KOPT-K1 (cell line): ENCODE measurements around the gene CDK2.
A peak's percentile ranks its signal among the peaks of the same experiment; 100 is the strongest.
"Not testable (repeated sequence)": the region's sequence is repeated elsewhere in the genome, so short reads cannot be mapped to it uniquely, and the experiment has no call there.

Experiments used
- H3K27ac ChIP-seq: fragments of 200-600 bp; sonication (generic); 2 replicates; pipeline ENCODE4 v1.5.1; 2016; ENCODE audit warnings: antibody characterized with exemption, mild to moderate bottlenecking, low read depth, low read length; ENCODE audit not compliant: poor library complexity, severe bottlenecking
- H3K36me3 ChIP-seq: fragments of 200-600 bp; sonication (generic); 2 replicates; pipeline ENCODE4 v1.5.1; 2017; ENCODE audit warnings: antibody characterized with exemption, mild to moderate bottlenecking, low read length, moderate library complexity; ENCODE audit not compliant: insufficient read depth
- H3K9me3 ChIP-seq: fragments of 200-600 bp; sonication (generic); 2 replicates; pipeline ENCODE4 v1.5.1; 2017; ENCODE audit warnings: antibody characterized with exemption, low read length, mild to moderate bottlenecking; ENCODE audit not compliant: insufficient read depth, poor library complexity, severe bottlenecking

The CDK2 gene

DNA sequence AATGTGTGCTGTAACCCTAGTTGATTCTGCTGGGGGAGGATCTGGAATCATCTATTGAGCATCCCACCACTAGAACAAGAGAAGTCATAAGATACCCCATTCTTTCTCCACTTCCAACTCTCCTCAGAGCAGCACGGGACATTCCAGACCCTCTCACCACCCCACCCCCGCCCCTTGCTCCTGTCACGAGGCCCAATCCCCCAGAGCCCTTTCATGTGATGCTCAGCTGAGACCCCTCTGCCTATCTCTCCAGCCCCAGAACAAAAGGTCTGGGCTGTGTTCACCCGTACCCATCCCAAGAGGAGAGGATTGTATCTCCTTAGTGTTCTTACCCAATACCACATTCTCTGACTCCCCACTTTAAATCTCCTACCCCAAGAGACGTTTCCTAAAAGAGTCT lies 1.4 kb upstream of the CDK2 start:
- no peaks in the 10 kb centered on the region for H3K9me3 ChIP-seq
- peaks cover 26% of the 10 kb centered on the region for H3K36me3 ChIP-seq
- H3K27ac ChIP-seq = no peak overlapping the region

DNA sequence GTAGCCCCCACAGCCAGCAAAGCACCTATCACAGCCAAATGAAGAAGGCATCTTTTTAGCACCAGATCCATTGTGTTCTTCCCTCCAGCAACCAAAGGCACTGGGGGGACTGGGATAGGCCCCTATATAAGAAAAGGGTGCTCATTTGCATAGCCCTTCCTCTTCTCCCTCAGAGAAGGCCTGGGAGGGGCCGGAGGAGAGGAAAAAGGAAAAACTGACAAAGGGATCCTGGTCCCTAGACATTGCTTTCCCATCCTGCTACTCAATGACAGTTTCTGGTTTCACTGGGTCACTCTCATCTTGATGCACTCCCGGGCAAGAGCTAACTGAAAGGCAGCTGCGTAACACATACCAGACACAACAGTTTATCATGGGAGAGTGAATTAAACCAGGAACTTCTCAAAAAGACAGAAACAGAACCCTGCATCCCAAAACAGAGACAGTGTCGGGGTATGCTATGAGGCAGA lies 656 bp upstream of the CDK2 start, which contains the start of gene PMEL:
TSS of gene PMEL (minus strand) at position 102 of the 467 bp plus-strand sequence. CDS start at position 71, 31 bp downstream.
- Histone ChIP-seq H3K36me3 (peaks cover 34% of the 10 kb centered on the region), H3K9me3 (no peaks in the 10 kb centered on the region), H3K27ac (peak within 1 kb of the TSS; percentile 85)

DNA sequence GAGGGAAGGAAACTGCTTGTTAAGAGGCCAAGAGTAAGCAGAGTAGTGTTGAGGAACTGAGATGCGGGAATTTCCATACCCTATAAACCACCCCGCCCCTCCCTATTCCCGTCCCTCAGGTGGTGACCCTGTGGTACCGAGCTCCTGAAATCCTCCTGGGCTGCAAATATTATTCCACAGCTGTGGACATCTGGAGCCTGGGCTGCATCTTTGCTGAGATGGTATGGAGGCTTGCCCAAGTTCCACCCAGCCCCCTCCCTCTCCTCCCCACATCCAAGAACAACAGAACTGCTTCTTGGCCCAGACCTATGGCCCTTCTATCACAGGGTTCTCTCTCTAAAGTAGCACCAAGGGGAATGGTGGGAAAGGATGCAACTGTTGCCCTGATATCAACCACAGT lies 2.7 kb downstream of the CDK2 start:
- Histone ChIP-seq H3K27ac (no peak overlapping the region), H3K36me3 (peaks cover 47% of the 10 kb centered on the region), H3K9me3 (no peaks in the 10 kb centered on the region)

DNA sequence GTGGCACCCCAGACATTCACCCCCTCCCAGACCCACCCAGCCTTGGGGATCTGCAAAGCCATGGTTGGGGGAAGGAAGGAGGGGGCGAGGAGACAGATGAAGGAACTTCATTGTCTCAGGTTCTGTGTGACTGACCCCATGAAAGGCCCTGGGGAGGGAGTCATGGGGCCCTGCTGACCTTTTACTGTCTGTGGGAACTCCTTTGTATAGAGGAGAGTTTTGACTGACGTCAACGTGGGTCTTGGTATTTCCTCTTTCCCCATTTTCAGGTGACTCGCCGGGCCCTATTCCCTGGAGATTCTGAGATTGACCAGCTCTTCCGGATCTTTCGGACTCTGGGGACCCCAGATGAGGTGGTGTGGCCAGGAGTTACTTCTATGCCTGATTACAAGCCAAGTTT lies 4.1 kb downstream of the CDK2 start:
- Histone ChIP-seq H3K27ac (no peak overlapping the region), H3K9me3 (no peaks in the 10 kb centered on the region), H3K36me3 (peaks cover 47% of the 10 kb centered on the region)

DNA sequence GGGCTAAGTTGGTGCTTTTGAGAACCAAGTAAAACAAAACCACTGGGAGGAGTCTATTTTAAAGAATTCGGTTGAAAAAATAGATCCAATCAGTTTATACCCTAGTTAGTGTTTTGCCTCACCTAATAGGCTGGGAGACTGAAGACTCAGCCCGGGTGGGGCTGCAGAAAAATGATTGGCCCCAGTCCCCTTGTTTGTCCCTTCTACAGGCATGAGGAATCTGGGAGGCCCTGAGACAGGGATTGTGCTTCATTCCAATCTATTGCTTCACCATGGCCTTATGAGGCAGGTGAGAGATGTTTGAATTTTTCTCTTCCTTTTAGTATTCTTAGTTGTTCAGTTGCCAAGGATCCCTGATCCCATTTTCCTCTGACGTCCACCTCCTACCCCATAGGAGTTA lies 5.4 kb downstream of the CDK2 start:
- Histone ChIP-seq H3K36me3 (peaks cover 57% of the 10 kb centered on the region), H3K9me3 (no peaks in the 10 kb centered on the region), H3K27ac (peak overlapping the region; percentile 10)

DNA sequence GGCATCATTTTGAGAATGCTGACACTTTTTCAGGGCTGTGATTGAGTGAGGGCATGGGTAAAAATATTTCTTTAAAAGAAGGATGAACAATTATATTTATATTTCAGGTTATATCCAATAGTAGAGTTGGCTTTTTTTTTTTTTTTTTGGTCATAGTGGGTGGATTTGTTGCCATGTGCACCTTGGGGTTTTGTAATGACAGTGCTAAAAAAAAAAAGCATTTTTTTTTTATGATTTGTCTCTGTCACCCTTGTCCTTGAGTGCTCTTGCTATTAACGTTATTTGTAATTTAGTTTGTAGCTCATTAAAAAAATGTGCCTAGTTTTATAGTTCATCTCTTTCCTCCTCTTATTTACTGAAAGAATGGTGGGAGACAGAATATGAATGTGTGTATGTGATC lies 5.8 kb downstream of the CDK2 start:
- Histone ChIP-seq H3K27ac (peak overlapping the region; percentile 69), H3K36me3 (peaks cover 58% of the 10 kb centered on the region), H3K9me3 (no peaks in the 10 kb centered on the region)

DNA sequence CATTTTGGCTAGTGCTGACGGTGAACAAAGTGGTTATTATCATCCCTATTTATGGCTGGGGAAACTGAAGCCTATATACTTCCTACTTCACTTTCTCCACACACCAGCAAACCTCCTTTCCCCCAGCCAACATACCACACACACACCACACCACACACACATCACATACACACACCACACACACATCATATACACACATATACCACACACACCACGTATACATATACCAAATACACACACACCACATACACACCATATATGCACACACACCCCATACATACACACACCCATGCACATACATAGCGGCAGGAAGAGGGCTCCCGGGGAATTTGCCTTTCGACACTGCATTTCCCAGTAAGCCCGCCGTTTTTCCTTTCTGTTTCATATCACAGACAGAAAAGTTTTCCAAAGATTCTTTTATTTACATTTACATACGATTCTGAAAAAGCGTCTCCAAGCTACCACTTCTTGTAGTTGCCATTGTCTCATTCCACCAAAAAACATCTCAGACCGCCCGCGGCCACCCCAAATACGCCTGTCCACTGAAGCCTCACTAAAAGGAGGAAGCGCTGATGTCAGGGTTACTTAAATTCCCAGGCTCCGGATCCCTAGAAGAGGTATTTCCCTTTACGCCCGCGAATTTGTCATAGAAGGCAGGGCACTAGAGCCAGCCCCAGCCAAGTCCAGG lies 6.4 kb downstream of the CDK2 start:
- H3K27ac ChIP-seq = peak overlapping the region; percentile 69
- no peaks in the 10 kb centered on the region for H3K9me3 ChIP-seq
- H3K36me3 ChIP-seq = peaks cover 53% of the 10 kb centered on the region

DNA sequence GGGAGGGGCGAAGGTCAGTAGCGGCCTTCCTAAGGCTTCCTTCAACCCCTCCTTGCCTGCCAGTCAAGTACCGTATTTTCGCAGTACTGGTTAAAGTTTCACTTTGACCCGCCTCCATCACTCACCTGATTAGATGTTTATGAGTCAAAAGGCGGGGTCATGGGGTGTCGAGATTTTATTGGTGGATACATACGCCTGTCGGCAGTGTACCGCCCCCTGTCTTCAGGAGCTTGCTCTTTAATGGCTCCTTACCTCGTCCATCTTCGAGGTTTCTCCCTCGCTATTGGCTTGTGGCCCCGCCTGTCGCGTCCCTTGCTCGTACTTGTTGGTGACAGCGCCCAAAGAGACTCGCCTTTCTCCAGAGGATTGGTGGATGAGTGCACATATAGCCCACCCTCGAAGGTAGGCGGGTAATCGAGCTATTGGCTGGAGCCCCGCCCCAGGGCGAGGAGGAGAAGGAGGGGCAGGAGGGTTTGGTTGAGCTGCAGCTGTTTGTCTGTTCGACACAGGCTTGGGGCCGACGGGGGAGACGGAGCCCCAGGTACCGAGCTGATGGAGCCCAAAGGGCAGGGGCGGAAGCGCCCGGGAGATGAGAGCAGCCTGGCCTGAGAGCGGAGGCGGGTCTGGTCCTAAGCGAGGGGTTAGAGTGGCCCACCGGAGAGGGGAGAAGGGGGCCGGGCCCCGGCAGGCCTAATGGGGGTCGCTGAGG lies 7.1 kb downstream of the CDK2 start, which contains the start of gene RAB5B:
TSS of gene RAB5B (plus strand) at position 480 of the 709 bp plus-strand sequence. CDS start 12,883 bp downstream, outside the sequence.
- H3K27ac ChIP-seq = peak within 1 kb of the TSS; percentile 80
- H3K36me3 ChIP-seq = peaks cover 48% of the 10 kb centered on the region
- H3K9me3 ChIP-seq = no peaks in the 10 kb centered on the region

DNA sequence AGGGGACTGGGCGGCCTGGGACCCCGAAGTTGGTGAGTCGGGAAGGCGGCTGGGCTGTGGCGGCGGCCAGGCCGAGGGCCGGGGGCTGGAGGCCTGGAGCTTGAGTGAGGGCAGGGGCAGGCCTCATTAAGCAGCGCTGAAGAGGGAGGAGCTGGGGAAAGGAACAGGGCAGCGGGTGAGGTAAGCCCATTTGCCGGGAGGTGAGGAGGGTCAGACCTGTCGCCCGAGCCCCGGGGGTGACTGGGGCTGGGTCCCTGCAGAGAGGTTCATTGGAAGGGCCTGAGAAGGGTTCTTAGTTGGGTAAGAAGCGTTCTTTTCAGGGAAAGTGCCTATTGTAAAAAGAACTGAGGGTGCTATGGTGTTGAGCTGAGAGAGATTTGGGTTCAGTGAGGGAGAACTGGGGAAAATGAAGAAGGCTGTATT lies 7.7 kb downstream of the CDK2 start:
- Histone ChIP-seq H3K36me3 (peaks cover 48% of the 10 kb centered on the region), H3K9me3 (no peaks in the 10 kb centered on the region), H3K27ac (peak overlapping the region; percentile 80)

DNA sequence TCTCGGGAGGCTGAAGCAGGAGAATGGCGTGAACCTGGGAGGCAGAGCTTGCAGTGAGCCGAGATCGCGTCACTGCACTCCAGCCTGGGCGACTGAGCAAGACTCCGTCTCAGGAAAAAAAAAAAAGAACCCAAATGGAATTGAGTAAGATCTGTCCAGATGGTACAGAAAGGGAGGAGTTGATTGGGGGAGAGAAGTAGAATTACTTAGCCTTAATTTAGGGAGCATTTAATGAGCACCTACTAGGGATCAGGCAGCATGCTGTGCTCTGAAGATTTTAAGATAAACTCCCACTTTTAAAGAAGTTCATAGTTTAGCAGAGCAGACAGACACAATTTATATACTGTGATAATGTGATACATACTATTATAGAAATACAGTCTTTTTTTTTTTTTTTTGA lies 11.8 kb downstream of the CDK2 start:
- H3K27ac ChIP-seq = no peak overlapping the region

DNA sequence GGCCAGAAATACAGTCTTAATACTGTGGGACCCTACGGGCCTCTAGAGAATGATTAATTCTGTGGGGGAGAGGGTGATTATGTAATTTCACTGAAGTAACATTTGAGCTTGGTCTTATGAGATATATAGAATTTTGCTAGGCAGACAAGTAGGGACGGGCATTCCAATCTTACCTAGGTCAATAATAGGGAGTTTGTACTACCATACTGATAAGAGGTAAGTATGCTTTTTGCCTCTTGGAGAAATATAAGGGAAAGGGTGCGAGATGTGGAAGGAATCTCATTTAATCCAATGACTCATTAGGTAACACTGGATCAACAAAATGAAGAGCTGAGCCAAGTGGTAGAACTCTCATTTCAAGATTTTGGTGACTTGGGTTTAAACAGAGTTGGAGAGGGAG lies 12.4 kb downstream of the CDK2 start:
- Histone ChIP-seq H3K36me3 (peaks cover 49% of the 10 kb centered on the region), H3K9me3 (no peaks in the 10 kb centered on the region), H3K27ac (no peak overlapping the region)

More for the DNA sequence above, 11.8 kb downstream of the CDK2 start:
- H3K9me3 ChIP-seq = no peaks in the 10 kb centered on the region
- H3K36me3 ChIP-seq = peaks cover 43% of the 10 kb centered on the region

DNA sequence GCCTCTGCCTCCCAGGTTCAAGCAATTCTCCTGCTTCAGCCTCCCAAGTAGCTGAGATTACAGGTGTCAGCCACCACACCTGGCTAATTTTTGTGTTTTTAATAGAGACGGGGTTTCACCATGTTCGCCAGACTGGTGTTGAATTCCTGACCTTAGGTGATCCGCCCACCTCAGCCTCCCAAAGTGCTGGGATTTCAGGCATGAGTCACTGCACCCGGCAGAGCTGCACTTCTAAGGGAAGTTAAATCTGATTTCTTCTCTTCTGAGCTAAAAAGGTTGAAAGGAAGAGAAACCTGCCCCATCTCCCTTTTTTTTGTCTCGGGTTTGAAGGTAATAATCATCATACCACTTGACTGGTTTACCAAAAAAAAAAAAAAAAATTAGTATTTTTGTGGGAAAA lies 15.3 kb downstream of the CDK2 start:
- peaks cover 70% of the 10 kb centered on the region for H3K36me3 ChIP-seq
- H3K9me3 ChIP-seq, H3K27ac ChIP-seq: not testable (repeated sequence)

DNA sequence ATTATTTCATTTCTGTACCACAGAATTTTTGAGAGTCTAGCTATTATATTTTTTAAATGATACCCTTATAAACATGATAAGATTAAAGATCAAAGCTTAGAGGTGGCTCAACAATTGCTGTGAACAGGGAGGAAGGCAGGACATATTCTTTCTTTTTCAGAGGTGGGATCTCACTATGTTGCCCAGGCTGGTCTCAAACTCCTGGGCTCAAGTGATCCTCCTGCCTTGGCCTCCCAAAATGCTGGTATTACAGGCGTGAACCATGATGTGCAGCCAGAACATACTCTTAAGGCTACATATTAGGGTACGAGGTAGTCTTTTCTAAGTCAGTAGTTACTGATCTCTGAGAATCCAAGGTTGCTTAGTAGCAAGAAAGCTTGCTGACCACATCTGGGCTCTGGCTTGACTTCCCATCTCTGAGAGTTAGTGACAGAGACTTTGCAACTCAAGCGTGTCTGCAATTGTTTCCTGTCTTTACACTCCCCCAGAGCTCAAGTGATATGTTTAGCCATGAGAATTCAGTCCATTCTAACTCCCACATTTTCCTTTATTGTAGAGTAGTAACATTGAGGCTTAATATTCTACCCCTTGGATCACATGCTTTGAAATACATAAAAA lies 15.8 kb downstream of the CDK2 start:
- peaks cover 72% of the 10 kb centered on the region for H3K36me3 ChIP-seq
- H3K27ac ChIP-seq = no peak overlapping the region
- H3K9me3 ChIP-seq = no peaks in the 10 kb centered on the region

DNA sequence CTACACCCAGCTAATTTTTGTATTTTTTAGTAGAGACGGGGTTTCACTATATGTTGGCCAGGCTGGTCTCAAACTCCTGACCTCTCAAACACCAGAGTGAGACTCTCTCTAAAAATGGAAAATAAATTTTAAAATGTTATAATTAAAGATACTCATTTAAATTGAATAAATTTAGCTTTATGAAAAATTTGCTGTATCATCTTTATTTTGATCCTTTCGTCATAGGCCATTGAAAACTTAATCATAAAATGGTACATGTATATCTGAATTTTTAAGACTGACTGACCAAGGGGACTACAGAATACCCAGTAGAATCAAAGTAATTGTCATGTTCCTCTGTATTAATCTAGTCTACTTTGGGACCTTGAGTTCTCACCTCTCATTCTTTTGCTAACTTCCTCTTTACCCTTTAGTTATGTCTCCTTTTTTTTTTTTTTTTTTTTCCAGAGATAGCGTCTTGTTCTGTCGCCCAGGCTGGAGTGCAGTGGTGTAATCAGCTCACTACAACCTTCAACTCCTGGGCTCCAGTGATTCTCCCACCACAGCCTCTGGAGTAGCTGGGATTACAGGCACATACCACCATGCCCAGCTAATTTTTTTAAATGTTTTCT lies 16.7 kb downstream of the CDK2 start:
- no peak overlapping the region for H3K27ac ChIP-seq
- H3K9me3 ChIP-seq = no peaks in the 10 kb centered on the region
- H3K36me3 ChIP-seq = peaks cover 81% of the 10 kb centered on the region

DNA sequence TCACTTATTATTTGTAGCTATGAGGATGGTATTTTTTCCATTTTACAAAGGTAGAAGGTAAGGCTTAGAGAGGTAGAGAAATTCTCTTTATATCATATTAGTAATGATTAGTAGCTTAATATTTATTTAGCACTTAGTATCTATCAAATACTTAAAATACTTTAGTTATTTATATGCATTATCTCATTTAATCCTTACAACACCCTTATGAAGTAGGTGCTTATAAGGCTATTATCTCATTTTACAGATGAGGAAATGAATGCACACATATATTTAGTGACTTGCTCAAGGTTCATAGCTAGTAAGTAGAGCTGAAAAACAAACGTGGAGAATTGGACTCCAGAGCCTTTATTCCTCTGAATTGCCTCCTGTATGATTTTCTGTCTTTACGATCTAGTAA lies 18.2 kb downstream of the CDK2 start:
- Histone ChIP-seq H3K36me3 (peaks cover 85% of the 10 kb centered on the region), H3K27ac (no peak overlapping the region), H3K9me3 (no peaks in the 10 kb centered on the region)
